Measurements from ENCODE around the gene P2RX2.
A peak's percentile ranks its signal among the peaks of the same experiment; 100 is the strongest.

The P2RX2 gene

GRCh38 chr12:132618683-132619043, at the start of gene P2RX2:
Gene P2RX2, plus strand, starts transcription at chr12:132618776. Its CDS starts 41 bp downstream, at chr12:132618817.
- no peak for DNase-seq (ENCODE audit: insufficient read length, low spot score)
- no peak for FAIRE-seq

- FAIRE-seq (no peak), DNase-seq (ENCODE audit: insufficient read length, low spot score) (no peak)
These were observed 49.6 kb upstream of the P2RX2 start for GRCh38 chr12:132568826-132569480.

GRCh38 chr12:132569856-132570480, 48.6 kb upstream of the P2RX2 start:
- DNase-seq (ENCODE audit: insufficient read length, low spot score) (no peak), FAIRE-seq (no peak)

GRCh38 chr12:132570635-132571034, 47.9 kb upstream of the P2RX2 start:
- FAIRE-seq (no peak), DNase-seq (ENCODE audit: insufficient read length, low spot score) (no peak)

- DNase-seq (ENCODE audit: insufficient read length, low spot score) (no peak), FAIRE-seq (no peak)
These were observed 47.5 kb upstream of the P2RX2 start for GRCh38 chr12:132571051-132571450.

- FAIRE-seq (no peak), DNase-seq (ENCODE audit: insufficient read length, low spot score) (no peak)
These were observed 47.0 kb upstream of the P2RX2 start for GRCh38 chr12:132571598-132571997.

GRCh38 chr12:132572106-132572505, 46.5 kb upstream of the P2RX2 start:
- DNase-seq (ENCODE audit: insufficient read length, low spot score): no peak
- no peak for FAIRE-seq

GRCh38 chr12:132572801-132573760, 45.5 kb upstream of the P2RX2 start:
- no peak for DNase-seq (ENCODE audit: insufficient read length, low spot score)
- no peak for FAIRE-seq

GRCh38 chr12:132574271-132574996, 44.1 kb upstream of the P2RX2 start:
- FAIRE-seq (no peak), DNase-seq (ENCODE audit: insufficient read length, low spot score) (no peak)

- FAIRE-seq: no peak
- DNase-seq (ENCODE audit: insufficient read length, low spot score): no peak
These were observed 42.9 kb upstream of the P2RX2 start for GRCh38 chr12:132575661-132576060.

- FAIRE-seq: no peak
- no peak for DNase-seq (ENCODE audit: insufficient read length, low spot score)
These were observed 41.9 kb upstream of the P2RX2 start for GRCh38 chr12:132576701-132577100.

GRCh38 chr12:132577191-132577920, 41.2 kb upstream of the P2RX2 start:
- peak; percentile 60 for FAIRE-seq
- DNase-seq (ENCODE audit: insufficient read length, low spot score): no peak

GRCh38 chr12:132578118-132578517, 40.5 kb upstream of the P2RX2 start:
- FAIRE-seq (no peak), DNase-seq (ENCODE audit: insufficient read length, low spot score) (no peak)

- FAIRE-seq: no peak
- no peak for DNase-seq (ENCODE audit: insufficient read length, low spot score)
These were observed 39.8 kb upstream of the P2RX2 start for GRCh38 chr12:132578826-132579225.

GRCh38 chr12:132579744-132580143, 38.8 kb upstream of the P2RX2 start:
- FAIRE-seq (no peak), DNase-seq (ENCODE audit: insufficient read length, low spot score) (no peak)

GRCh38 chr12:132580701-132581292, 37.8 kb upstream of the P2RX2 start:
- DNase-seq (ENCODE audit: insufficient read length, low spot score) (no peak), FAIRE-seq (no peak)

- FAIRE-seq: no peak
These were observed 37.1 kb upstream of the P2RX2 start for GRCh38 chr12:132581348-132582057.

GRCh38 chr12:132582058-132582420, 36.5 kb upstream of the P2RX2 start:
- no peak for FAIRE-seq
- no peak for DNase-seq (ENCODE audit: insufficient read length, low spot score)

More at GRCh38 chr12:132581348-132582057, 37.1 kb upstream of the P2RX2 start:
- DNase-seq (ENCODE audit: insufficient read length, low spot score): no peak

All from HTR-8/SVneo (cell line).